LNCaP clone FGC (cell line): ENCODE measurements around the gene ELK1.
A peak's percentile ranks its signal among the peaks of the same experiment; 100 is the strongest.

Source experiments
- DNase-seq: peaks from one replicate; pipeline ENCODE4 v3.0.0-alpha.2; 2011; ENCODE audit warnings: low read depth
- H3K4me3 ChIP-seq: 2 replicates; pipeline ENCODE4 v1.5.1; 2011; ENCODE audit warnings: mild to moderate bottlenecking, low read depth, low read length, control low read depth
- CTCF ChIP-seq: IDR thresholded peaks from 2 replicates; pipeline ENCODE4 v1.5.1; 2012; ENCODE audit warnings: mild to moderate bottlenecking; ENCODE audit not compliant: control insufficient read depth, insufficient read depth; ENCODE audit errors: extremely low read depth

ELK1 gene

GRCh38 chrX:47621851-47622250 is 28.5 kb downstream of the ELK1 start:
- TF ChIP-seq CTCF: no peak
- no peak overlapping the region for H3K4me3 ChIP-seq
- DNase-seq: no peak

- TF ChIP-seq CTCF: no peak
- H3K4me3 ChIP-seq: no peak overlapping the region
- no peak for DNase-seq
Observed at GRCh38 chrX:47620303-47620685, 30.1 kb downstream of the ELK1 start.

GRCh38 chrX:47619486-47620302 is 30.7 kb downstream of the ELK1 start, which contains the start of gene SYN1:
SYN1 (minus strand) TSS chrX:47619857; CDS start chrX:47619728, 129 bp downstream.
- H3K4me3 ChIP-seq: peak within 1 kb of the TSS; percentile 31
- peak; percentile 19; the same call in 1 of the 2 replicates for TF ChIP-seq CTCF

GRCh38 chrX:47618923-47619485 is 31.4 kb downstream of the ELK1 start:
- H3K4me3 ChIP-seq: no peak overlapping the region; the same call in 1 of the 2 replicates
- no peak for DNase-seq
- no peak for TF ChIP-seq CTCF

More at GRCh38 chrX:47619486-47620302, 30.7 kb downstream of the ELK1 start, which contains the start of gene SYN1:
- DNase-seq: no peak

- no peak for DNase-seq
- no peak overlapping the region for H3K4me3 ChIP-seq
- no peak for TF ChIP-seq CTCF
Observed at GRCh38 chrX:47614618-47615017, 35.7 kb downstream of the ELK1 start.

- H3K4me3 ChIP-seq: no peak overlapping the region
- no peak for TF ChIP-seq CTCF
- no peak for DNase-seq
Observed at GRCh38 chrX:47613082-47613481, 37.3 kb downstream of the ELK1 start.
